CD8-positive, alpha-beta memory T cell (primary cell): ENCODE data around the gene DPYSL5. TPM values are rescaled to one million over a fixed set of nuclear protein-coding genes. Genes with fewer than 3 reads are reported as not detected.

Experiments
- CTCF ChIA-PET: fragments of 350-600 bp; sonication (Branson Sonifier 250); formaldehyde crosslinking; loops from one replicate; lab custom pipeline; 2021; ENCODE audit warnings: antibody characterized with exemption; lab: Charles Lee
- POLR2A ChIA-PET: fragments of 350-600 bp; sonication (Branson Sonifier 250); formaldehyde crosslinking; loops from one replicate; lab custom pipeline; 2021; ENCODE audit warnings: antibody characterized with exemption; lab: Charles Lee
- DNase-seq, 5 donors: peaks; one replicate each; pipeline versions ENCODE4 v3.0.0 to v3.0.0-alpha.2; 2020 to 2022; ENCODE audit warnings: mixed read lengths in 1 of 5
- H3K27ac ChIP-seq: one replicate; pipeline ENCODE4 v1.7.0; 2013; ENCODE audit warnings: low read depth, mild to moderate bottlenecking, low read length, moderate library complexity
- H3K27me3 ChIP-seq: 2 replicates; pipeline ENCODE4 v1.7.0; 2013; ENCODE audit warnings: low read length, mild to moderate bottlenecking; ENCODE audit not compliant: insufficient read depth, poor library complexity, severe bottlenecking
- H3K36me3 ChIP-seq: 2 replicates; pipeline ENCODE4 v1.7.0; 2013; ENCODE audit warnings: mild to moderate bottlenecking, low read length, moderate library complexity; ENCODE audit not compliant: insufficient read depth
- H3K4me1 ChIP-seq: 2 replicates; pipeline ENCODE4 v1.7.0; 2013; ENCODE audit warnings: mild to moderate bottlenecking, low read length, moderate library complexity; ENCODE audit not compliant: insufficient read depth
- H3K4me3 ChIP-seq: 2 replicates; pipeline ENCODE4 v1.7.0; 2013; ENCODE audit warnings: mild to moderate bottlenecking, low read length
- H3K9me3 ChIP-seq: 2 replicates; pipeline ENCODE4 v1.7.0; 2013; ENCODE audit warnings: mild to moderate bottlenecking, low read length
- H3K27ac Mint-ChIP-seq, 8 donors: one replicate each; pipeline ENCODE4 v1.8.0; 2020 to 2021; ENCODE audit warnings: mixed read lengths in 8 of 8, mild to moderate bottlenecking in 6 of 8, inconsistent platforms in 3 of 8, moderate library complexity in 3 of 8
- H3K27me3 Mint-ChIP-seq, 2 donors: one replicate each; pipeline ENCODE4 v1.8.0; 2020 to 2021; ENCODE audit warnings: mixed read lengths in 2 of 2, mild to moderate bottlenecking in 1 of 2, moderate library complexity in 1 of 2
- H3K36me3 Mint-ChIP-seq, 3 donors: one replicate each; pipeline ENCODE4 v1.8.0; 2020 to 2021; ENCODE audit warnings: mixed read lengths in 3 of 3, inconsistent platforms in 1 of 3, mild to moderate bottlenecking in 1 of 3
- H3K4me1 Mint-ChIP-seq, 3 donors: one replicate each; pipeline ENCODE4 v1.8.0; 2020 to 2021; ENCODE audit warnings: mixed read lengths in 3 of 3, inconsistent platforms in 1 of 3, mild to moderate bottlenecking in 1 of 3
- H3K4me3 Mint-ChIP-seq, 7 donors: one replicate each; pipeline ENCODE4 v1.8.0; 2020 to 2021; ENCODE audit warnings: mixed read lengths in 7 of 7, mild to moderate bottlenecking in 6 of 7, moderate library complexity in 4 of 7, inconsistent platforms in 2 of 7
- H3K9me3 Mint-ChIP-seq, 5 donors: one replicate each; pipeline ENCODE4 v1.8.0; 2020 to 2022; ENCODE audit warnings: mixed read lengths in 5 of 5, mild to moderate bottlenecking in 3 of 5, moderate library complexity in 2 of 5, inconsistent platforms in 1 of 5
- polyA plus RNA-seq: library from polyadenylated mRNA; unstranded; fragments of 300-500 nt; fragmentation: Illumina TruSeq; gene quantifications from one replicate; pipeline ENCODE4 v1.2.3, GENCODE V29; 2021
- total RNA-seq, 2 experiments: library from RNA; stranded (reverse); gene quantifications; one replicate each; pipeline ENCODE4 v1.2.3, GENCODE V29; 2021

DPYSL5 gene
- total and polyA plus RNA-seq, 3 experiments from 2014 or later, result not detected

GRCh38 chr2:26982102-26982742, 134.3 kb downstream of the DPYSL5 start:
- Histone ChIP-seq H3K36me3 (no peaks in the 10 kb centered on the region), H3K9me3 (no peaks in the 10 kb centered on the region), H3K27ac (no peak overlapping the region), H3K4me3 (no peak overlapping the region), H3K4me1 (no peaks in the 10 kb centered on the region), H3K27me3 (no peaks in the 10 kb centered on the region)
- H3K9me3 Mint-ChIP-seq, result no peaks in the 10 kb centered on the region
- H3K36me3 Mint-ChIP-seq, result no peaks in the 10 kb centered on the region
- CTCF ChIA-PET, result interaction anchor here (1.1 to 2.8 kb wide), 3 partner anchors 14 to 105 kb away, joined by 3 to 9 read pairs (median 5); partner anchors contain the start of gene KHK
- no peak overlapping the region for H3K27ac Mint-ChIP-seq
- POLR2A ChIA-PET, result interaction anchor here (0.5 kb wide), 1 partner anchor 9 kb away, joined by 5 read pairs; no protein-coding TSS in a partner anchor
- peaks cover 0 to 9% of the 10 kb centered on the region in 2 donors for H3K27me3 Mint-ChIP-seq
- peaks cover 0 to 4% (median 0%) of the 10 kb centered on the region in 3 donors for H3K4me1 Mint-ChIP-seq
- no peak overlapping the region for H3K4me3 Mint-ChIP-seq
- no peak for DNase-seq

GRCh38 chr2:26983746-26984145, 135.8 kb downstream of the DPYSL5 start:
- POLR2A ChIA-PET, result no interaction called here
- H3K36me3 ChIP-seq, result no peaks in the 10 kb centered on the region
- no peaks in the 10 kb centered on the region for H3K9me3 Mint-ChIP-seq
- H3K9me3 ChIP-seq, result no peaks in the 10 kb centered on the region
- H3K27me3 ChIP-seq, result no peaks in the 10 kb centered on the region
- no peak for DNase-seq
- no peak overlapping the region for H3K4me3 ChIP-seq
- H3K27ac Mint-ChIP-seq, result no peak overlapping the region
- H3K27me3 Mint-ChIP-seq, result peaks cover 0 to 8% of the 10 kb centered on the region in 2 donors
- H3K4me1 Mint-ChIP-seq, result peaks cover 0 to 4% (median 0%) of the 10 kb centered on the region in 3 donors
- CTCF ChIA-PET, result interaction anchor here (2.8 kb wide), 1 partner anchor 22 kb away, joined by 9 read pairs; no protein-coding TSS in a partner anchor
- H3K4me1 ChIP-seq, result no peaks in the 10 kb centered on the region
- no peak overlapping the region for H3K27ac ChIP-seq
- no peak overlapping the region for H3K4me3 Mint-ChIP-seq
- no peaks in the 10 kb centered on the region for H3K36me3 Mint-ChIP-seq

- H3K4me1 ChIP-seq, result no peaks in the 10 kb centered on the region
- no peak for DNase-seq
- H3K36me3 ChIP-seq, result no peaks in the 10 kb centered on the region
- H3K27me3 ChIP-seq, result no peaks in the 10 kb centered on the region
- peaks cover 0 to 2% of the 10 kb centered on the region in 2 donors for H3K27me3 Mint-ChIP-seq
- H3K36me3 Mint-ChIP-seq, result no peaks in the 10 kb centered on the region
- POLR2A ChIA-PET, result no interaction called here
- no peak overlapping the region for H3K4me3 Mint-ChIP-seq
- no peaks in the 10 kb centered on the region for H3K9me3 ChIP-seq
- CTCF ChIA-PET, result no interaction called here
- H3K27ac ChIP-seq, result no peak overlapping the region
- H3K4me1 Mint-ChIP-seq, result peaks cover 0 to 4% (median 0%) of the 10 kb centered on the region in 3 donors
- H3K27ac Mint-ChIP-seq, result no peak overlapping the region
- H3K9me3 Mint-ChIP-seq, result no peaks in the 10 kb centered on the region
- H3K4me3 ChIP-seq, result no peak overlapping the region
Measured at GRCh38 chr2:26985807-26986206, 137.9 kb downstream of the DPYSL5 start.

- H3K27me3 ChIP-seq, result no peaks in the 10 kb centered on the region
- DNase-seq, result no peak
- ChIA-PET CTCF (interaction anchor here (0.8 kb wide), 1 partner anchor 31 kb away, joined by 3 read pairs; no protein-coding TSS in a partner anchor), POLR2A (no interaction called here)
- Mint-ChIP-seq H3K4me3 (no peak overlapping the region), H3K36me3 (no peaks in the 10 kb centered on the region), H3K27me3 (peaks cover 0 to 2% of the 10 kb centered on the region in 2 donors), H3K27ac (no peak overlapping the region), H3K9me3 (no peaks in the 10 kb centered on the region), H3K4me1 (peaks cover 0 to 4% (median 0%) of the 10 kb centered on the region in 3 donors)
- H3K4me1 ChIP-seq, result no peaks in the 10 kb centered on the region
- H3K27ac ChIP-seq, result no peak overlapping the region
- no peaks in the 10 kb centered on the region for H3K9me3 ChIP-seq
- H3K36me3 ChIP-seq, result no peaks in the 10 kb centered on the region
- no peak overlapping the region for H3K4me3 ChIP-seq
Measured at GRCh38 chr2:26986576-26986975, 138.6 kb downstream of the DPYSL5 start.

GRCh38 chr2:26988058-26988860, 140.3 kb downstream of the DPYSL5 start:
- no peaks in the 10 kb centered on the region for H3K9me3 ChIP-seq
- CTCF ChIA-PET, result interaction anchor here (1.4 kb wide), 1 partner anchor 26 kb away, joined by 3 read pairs; no protein-coding TSS in a partner anchor
- POLR2A ChIA-PET, result no interaction called here
- no peak overlapping the region for H3K4me3 ChIP-seq
- no peak overlapping the region for H3K4me3 Mint-ChIP-seq
- H3K9me3 Mint-ChIP-seq, result no peaks in the 10 kb centered on the region
- H3K4me1 ChIP-seq, result no peaks in the 10 kb centered on the region
- H3K4me1 Mint-ChIP-seq, result no peaks in the 10 kb centered on the region
- H3K27ac ChIP-seq, result no peak overlapping the region
- no peaks in the 10 kb centered on the region for H3K36me3 ChIP-seq
- peaks cover 0 to 2% of the 10 kb centered on the region in 2 donors for H3K27me3 Mint-ChIP-seq
- DNase-seq, result no peak
- H3K27me3 ChIP-seq, result no peaks in the 10 kb centered on the region
- H3K36me3 Mint-ChIP-seq, result peaks cover 0 to 1% (median under 1%) of the 10 kb centered on the region in 3 donors
- no peak overlapping the region for H3K27ac Mint-ChIP-seq

- H3K4me3 Mint-ChIP-seq, result no peak overlapping the region
- H3K4me1 Mint-ChIP-seq, result no peaks in the 10 kb centered on the region
- H3K27ac ChIP-seq, result no peak overlapping the region
- no peaks in the 10 kb centered on the region for H3K9me3 Mint-ChIP-seq
- H3K9me3 ChIP-seq, result no peaks in the 10 kb centered on the region
- no peaks in the 10 kb centered on the region for H3K4me1 ChIP-seq
- peaks cover 0 to 3% of the 10 kb centered on the region in 2 donors for H3K27me3 Mint-ChIP-seq
- DNase-seq, result no peak
- H3K36me3 ChIP-seq, result no peaks in the 10 kb centered on the region
- no peak overlapping the region for H3K4me3 ChIP-seq
- ChIA-PET POLR2A (no interaction called here), CTCF (interaction anchor here (0.7 kb wide), 1 partner anchor 143 kb away, joined by 3 read pairs; no protein-coding TSS in a partner anchor)
- H3K36me3 Mint-ChIP-seq, result peaks cover 0 to 6% (median 4%) of the 10 kb centered on the region in 3 donors
- no peak overlapping the region for H3K27ac Mint-ChIP-seq
- no peaks in the 10 kb centered on the region for H3K27me3 ChIP-seq
Measured at GRCh38 chr2:26989156-26989555, 141.2 kb downstream of the DPYSL5 start.

GRCh38 chr2:26991717-26992116, 143.8 kb downstream of the DPYSL5 start:
- ChIA-PET CTCF (interaction anchor here (0.6 kb wide), 1 partner anchor 18 kb away, joined by 4 read pairs; no protein-coding TSS in a partner anchor), POLR2A (no interaction called here)
- Histone ChIP-seq H3K27me3 (no peaks in the 10 kb centered on the region), H3K4me3 (no peak overlapping the region), H3K27ac (no peak overlapping the region), H3K36me3 (no peaks in the 10 kb centered on the region), H3K4me1 (no peaks in the 10 kb centered on the region), H3K9me3 (no peaks in the 10 kb centered on the region)
- no peaks in the 10 kb centered on the region for H3K4me1 Mint-ChIP-seq
- H3K27me3 Mint-ChIP-seq, result peaks cover under 1 to 4% of the 10 kb centered on the region in 2 donors
- no peak for DNase-seq
- no peak overlapping the region for H3K27ac Mint-ChIP-seq
- no peak overlapping the region for H3K4me3 Mint-ChIP-seq
- H3K36me3 Mint-ChIP-seq, result peaks cover 0 to 6% (median 4%) of the 10 kb centered on the region in 3 donors
- no peaks in the 10 kb centered on the region for H3K9me3 Mint-ChIP-seq

GRCh38 chr2:26993768-26994167, 145.8 kb downstream of the DPYSL5 start:
- H3K27ac ChIP-seq, result no peak overlapping the region
- H3K27me3 ChIP-seq, result no peaks in the 10 kb centered on the region
- peaks cover 7 to 10% of the 10 kb centered on the region in 2 donors for H3K27me3 Mint-ChIP-seq
- no peak overlapping the region for H3K4me3 Mint-ChIP-seq
- H3K36me3 Mint-ChIP-seq, result peaks cover 0 to 6% (median 4%) of the 10 kb centered on the region in 3 donors
- H3K36me3 ChIP-seq, result no peaks in the 10 kb centered on the region
- H3K27ac Mint-ChIP-seq, result no peak overlapping the region
- H3K9me3 ChIP-seq, result no peaks in the 10 kb centered on the region
- H3K9me3 Mint-ChIP-seq, result no peaks in the 10 kb centered on the region
- H3K4me1 Mint-ChIP-seq, result no peaks in the 10 kb centered on the region
- no peak for DNase-seq
- ChIA-PET CTCF (interaction anchor here (1.4 kb wide), 1 partner anchor 32 kb away, joined by 6 read pairs; no protein-coding TSS in a partner anchor), POLR2A (no interaction called here)
- no peak overlapping the region for H3K4me3 ChIP-seq
- H3K4me1 ChIP-seq, result no peaks in the 10 kb centered on the region
